H1 (cell line): Measurements from ENCODE around the gene SLC6A3. TPM values are rescaled to one million over a fixed set of nuclear protein-coding genes. Genes with fewer than 3 reads are reported as not detected.

Experiments
- PHF8 ChIP-seq: fragments of 200-600 bp; sonication (generic); conservative IDR thresholded peaks from 2 replicates; pipeline ENCODE4 v1.7.1; 2012; ENCODE audit warnings: low read depth, mild to moderate bottlenecking, inconsistent platforms, low read length, moderate library complexity
- polyA plus RNA-seq, 7 experiments: library from polyadenylated mRNA; depleted of rRNA in 3 of 7; stranded (reverse) in 5 of 7; unstranded in 2 of 7; fragments of >200 nt in 5 of 7; fragments of 200-250 nt in 2 of 7; gene quantifications; 1 replicate in 5 of 7; 2 replicates in 1 of 7; 4 replicates in 1 of 7; pipeline versions ENCODE4 v1.2.1 to v1.2.3, GENCODE V29; 2011 to 2013; ENCODE audit warnings: missing spikeins in 2 of 7, mixed read lengths in 2 of 7
- total RNA-seq: library from RNA; stranded (reverse); fragmentation: NEBNext Ultra II Directional; extraction: Animal tissue kit (Norgen Biotek cat#: 25700); gene quantifications from 2 replicates; pipeline ENCODE4 v1.2.1, GENCODE V29; 2021
- TF ChIP-seq, protein P1 (sequence below): IDR thresholded peaks from 2 replicates; pipeline ENCODE4 v1.6.1; 2011; ENCODE audit warnings: low read length, improper control_type of control experiment

Gene SLC6A3
- total and polyA plus RNA-seq, 2 of the 8 experiments (the other 6 are each of a cell fraction or from before 2014, with no cell fraction given), result 0.48 to 0.91 TPM

DNA sequence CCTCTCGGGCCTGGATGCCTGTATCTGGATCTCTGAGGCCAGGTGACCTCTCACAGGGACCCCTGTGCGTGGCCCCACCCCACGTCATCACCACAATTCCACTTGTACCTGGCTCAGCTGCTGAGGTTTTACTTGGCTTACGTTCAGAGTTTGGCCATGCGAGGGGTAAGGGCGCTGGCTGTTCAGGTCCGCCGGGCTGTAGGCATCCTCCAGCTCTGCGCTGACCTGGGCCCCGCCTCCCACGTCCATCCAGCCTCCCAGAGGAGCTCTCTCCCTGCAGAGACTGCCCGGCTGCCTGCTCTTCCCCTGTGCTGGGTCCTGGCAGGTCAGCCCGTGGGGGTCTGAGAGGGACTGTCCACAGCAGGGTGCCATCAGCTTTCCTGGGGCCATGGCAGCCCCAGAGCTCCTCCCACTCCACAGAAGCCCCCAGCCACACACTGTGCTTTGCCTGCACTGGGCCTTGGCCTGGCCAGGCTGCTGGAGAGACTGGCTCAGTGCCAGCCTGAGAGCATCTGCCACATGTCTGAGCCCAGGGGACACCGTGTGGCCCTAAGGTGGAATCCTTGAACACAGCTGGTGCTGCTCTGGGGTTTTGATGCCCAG, 43.6 kb downstream of the SLC6A3 start (continued):
- TF ChIP-seq, protein P1, sequence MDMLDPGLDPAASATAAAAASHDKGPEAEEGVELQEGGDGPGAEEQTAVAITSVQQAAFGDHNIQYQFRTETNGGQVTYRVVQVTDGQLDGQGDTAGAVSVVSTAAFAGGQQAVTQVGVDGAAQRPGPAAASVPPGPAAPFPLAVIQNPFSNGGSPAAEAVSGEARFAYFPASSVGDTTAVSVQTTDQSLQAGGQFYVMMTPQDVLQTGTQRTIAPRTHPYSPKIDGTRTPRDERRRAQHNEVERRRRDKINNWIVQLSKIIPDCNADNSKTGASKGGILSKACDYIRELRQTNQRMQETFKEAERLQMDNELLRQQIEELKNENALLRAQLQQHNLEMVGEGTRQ, result no peak
- no peak for TF ChIP-seq PHF8
